Measurements from ENCODE around the gene TMEM175.

Gene TMEM175

DNA sequence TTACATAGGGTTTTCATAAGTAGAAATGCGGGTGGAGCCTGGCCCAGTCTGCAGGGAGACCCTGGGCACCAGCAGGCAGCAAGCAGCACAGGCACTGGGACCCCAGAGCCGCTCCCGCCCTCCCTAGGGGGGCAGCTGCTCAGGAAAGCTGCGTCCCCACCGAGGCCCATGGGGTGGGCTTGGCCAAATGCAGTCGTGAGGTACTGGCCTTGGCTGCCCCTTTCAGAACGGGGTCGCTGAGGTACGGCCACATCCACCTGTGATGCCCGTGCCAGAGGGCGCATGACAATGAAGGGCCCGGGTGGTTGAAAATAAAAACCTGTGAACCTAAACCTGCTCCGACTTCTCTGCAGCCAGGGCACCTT, 16.7 kb downstream of the TMEM175 start:
- DNase-seq, result no peak

- no peak for DNase-seq
Measured at GRCh38 chr4:949656-950055, 17.4 kb downstream of the TMEM175 start.

- DNase-seq, result no peak
Measured at GRCh38 chr4:950136-951020, 18.1 kb downstream of the TMEM175 start.

GRCh38 chr4:951186-951585, 18.9 kb downstream of the TMEM175 start:
- DNase-seq, result no peak

DNA sequence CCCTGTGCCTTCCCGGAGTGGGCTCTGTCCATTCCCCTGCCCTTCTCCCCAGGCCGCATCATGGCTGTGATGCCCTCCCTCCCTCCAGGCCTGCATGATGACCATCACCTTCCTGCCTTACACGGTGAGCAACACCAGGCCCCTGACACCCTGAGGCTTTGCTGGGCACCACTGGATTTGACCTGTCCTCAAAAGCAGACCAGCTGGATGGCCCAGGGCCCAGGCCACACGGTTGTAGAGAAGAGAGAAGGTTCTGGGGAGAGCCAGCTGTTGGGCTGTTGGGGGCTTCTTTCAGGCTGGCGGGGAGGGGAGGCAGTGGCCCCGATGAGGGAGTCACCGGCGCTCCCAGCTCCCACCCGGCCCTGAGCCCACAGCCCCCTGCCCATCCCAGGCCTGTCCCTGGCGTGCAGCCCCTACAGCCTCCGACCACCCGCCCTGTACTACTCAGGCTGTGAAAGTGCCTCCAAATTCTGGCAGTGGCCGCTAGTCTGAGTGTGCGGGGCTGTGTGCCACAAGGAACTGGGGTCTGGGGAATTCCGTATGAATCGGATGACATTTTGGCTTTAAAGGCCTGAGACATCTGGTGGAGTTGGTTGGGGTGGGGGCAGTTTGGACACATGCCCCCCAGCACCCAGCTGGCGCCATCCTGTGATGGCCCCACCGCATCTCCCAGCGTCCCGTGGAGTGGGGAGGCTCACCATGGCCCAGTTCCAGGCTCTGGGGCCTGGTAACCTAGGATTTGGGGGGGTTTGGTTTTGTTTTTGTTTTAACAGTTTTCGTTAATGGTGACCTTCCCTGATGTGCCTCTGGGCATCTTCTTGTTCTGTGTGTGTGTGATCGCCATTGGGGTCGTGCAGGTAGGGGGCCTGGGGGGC, 19.6 kb downstream of the TMEM175 start:
- DNase-seq, result no peak

- no peak for DNase-seq
Measured at GRCh38 chr4:952881-953573, 20.8 kb downstream of the TMEM175 start.

GRCh38 chr4:953574-953915, 21.3 kb downstream of the TMEM175 start:
- DNase-seq, result no peak

DNA sequence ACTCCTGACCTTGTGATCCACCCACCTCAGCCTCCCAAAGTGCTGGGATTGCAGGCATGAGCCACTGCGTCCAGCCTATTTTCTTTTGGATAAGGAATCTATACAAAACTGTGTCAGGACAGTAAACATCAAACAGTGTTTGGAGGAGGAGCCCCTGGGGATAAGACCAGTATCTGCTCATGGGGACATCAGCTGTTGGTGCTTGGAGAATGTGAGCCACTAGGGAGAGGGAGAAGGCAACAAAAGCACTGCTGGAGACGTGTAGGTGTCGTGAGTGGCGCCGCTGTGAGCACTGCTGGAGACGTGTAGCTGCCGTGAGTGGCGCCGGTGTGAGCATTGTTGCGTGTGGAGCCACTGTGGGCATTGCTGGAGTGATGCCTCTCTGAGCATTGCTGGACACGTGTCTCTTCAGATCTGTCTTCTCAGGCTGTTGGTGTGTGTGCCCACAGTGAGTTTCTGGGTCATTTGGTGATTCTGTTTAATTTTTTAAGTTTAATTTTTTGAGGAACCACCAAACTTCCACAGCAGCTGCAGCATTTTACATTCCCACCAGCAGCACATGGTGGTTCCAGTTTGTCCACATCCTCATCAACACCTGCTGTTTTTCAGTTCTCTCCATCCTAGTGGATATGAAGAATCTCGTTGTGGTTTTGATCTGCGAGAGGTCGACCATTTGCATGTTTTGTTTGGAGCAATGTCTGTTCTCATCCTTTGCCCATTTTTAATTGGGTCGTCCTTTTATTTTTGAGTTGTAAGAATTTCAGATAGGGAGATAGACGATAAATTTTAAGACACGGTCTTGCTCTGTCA, 22.2 kb downstream of the TMEM175 start:
- DNase-seq, result no peak

DNA sequence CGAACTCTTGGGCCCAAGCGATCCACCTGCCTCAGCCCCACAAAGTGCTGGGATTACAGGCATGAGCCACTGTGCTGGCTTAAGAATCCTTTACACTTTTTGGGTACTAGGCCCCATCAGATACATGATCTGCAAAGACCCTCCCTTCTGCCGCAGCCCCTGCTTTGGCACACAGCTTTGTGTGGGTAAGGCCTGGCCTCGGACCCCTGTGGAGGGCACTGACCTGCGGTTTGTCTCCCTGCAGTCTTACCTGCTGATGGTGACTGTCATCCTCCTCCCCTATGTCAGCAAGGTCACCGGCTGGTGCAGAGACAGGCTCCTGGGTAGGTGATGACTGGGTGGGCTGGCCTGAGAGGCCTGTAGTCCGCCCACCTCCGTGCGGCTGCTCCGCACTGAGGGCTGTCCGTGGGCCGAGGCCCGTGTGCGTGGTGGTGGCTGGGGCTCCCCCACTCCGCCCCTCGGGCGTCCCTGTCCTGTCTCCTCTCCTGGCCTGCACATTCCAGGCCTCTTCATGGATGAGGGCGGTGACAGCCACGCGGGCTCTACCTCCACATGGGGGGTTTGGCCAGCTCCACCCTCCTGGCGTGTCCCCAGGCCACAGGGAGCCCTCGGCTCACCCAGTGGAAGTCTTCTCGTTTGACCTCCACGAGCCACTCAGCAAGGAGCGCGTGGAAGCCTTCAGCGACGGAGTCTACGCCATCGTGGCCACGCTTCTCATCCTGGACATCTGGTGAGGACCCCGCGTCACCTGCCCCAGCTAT, 23.1 kb downstream of the TMEM175 start:
- no peak for DNase-seq

DNA sequence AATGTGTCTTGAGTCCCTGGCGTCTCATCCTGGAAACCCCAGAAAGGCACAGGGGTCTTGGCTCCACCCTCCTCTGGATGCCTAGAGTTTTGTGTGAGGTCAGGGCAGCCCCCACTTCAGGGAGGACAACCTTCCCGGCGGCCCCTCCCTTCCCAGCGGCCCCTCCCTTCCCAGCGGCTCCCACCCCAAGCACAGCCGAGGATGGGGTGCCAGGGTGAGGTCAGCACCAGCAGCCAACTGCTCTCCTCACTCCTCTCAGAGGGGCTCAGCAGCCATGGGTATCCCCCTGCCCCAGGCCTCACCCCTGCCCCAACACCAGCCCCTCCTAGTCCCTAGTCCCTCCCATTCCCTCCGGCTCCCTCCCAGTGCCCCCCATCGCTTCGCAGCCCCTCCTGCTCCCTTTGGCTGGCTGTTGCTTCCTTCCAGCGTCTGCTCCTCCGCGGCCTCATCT, 23.7 kb downstream of the TMEM175 start:
- no peak for DNase-seq

DNA sequence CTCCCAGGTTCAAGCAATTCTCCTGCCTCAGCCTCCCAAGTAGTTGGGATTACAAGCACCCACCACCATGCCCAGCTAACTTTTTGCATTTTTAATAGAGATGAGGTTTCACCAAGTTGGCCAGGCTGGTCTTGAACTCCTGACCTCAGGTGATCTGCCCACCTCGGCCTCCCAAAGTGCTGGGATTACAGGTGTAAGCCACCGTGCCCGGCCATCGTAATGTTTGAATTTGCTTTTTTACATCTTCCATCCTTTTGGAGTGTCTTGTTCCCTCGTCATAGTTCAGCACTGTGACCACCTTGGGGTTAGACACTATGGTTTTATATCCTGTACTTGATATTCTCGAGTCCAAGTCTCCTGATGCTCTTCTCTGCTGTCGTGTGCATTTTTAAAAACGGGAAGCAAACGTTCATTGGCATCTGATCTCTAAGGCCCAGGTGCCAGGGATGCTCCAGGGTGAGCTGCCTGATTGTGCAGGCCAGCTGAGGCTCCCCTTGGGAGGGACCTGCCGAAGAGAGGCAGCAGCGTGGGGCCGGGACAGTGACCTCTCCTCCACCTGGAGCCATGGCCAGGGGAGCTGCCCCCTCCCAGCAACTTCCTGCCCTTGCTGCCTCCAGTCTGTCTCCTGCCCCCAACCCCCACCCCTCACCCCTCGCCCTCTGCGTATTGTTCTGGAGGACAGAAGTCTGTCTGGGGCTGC, 24.4 kb downstream of the TMEM175 start:
- DNase-seq, result no peak

DNA sequence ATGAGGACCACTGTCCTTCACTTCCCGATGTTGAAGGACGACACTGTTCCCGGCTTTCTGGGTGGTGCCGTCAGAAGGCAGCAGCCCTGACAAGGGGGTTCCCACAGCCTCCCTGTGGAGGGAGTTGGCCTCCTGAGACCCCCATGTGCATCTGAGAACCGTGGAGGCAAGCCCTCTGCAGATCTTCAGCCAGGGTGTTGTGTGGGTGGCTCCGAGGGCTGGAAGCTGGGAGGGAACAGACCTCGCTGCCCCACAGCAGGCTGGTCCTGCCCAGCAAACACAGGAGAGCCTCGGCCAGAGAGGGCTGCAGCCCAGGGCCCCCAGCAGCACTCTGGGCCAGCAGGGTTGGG, 24.9 kb downstream of the TMEM175 start:
- no peak for DNase-seq

GRCh38 chr4:957581-958313, 25.5 kb downstream of the TMEM175 start:
- DNase-seq, result no peak

- no peak for DNase-seq
Measured at GRCh38 chr4:958314-958665, 26.0 kb downstream of the TMEM175 start.

- DNase-seq, result no peak
Measured at GRCh38 chr4:958696-959337, 26.6 kb downstream of the TMEM175 start.

DNA sequence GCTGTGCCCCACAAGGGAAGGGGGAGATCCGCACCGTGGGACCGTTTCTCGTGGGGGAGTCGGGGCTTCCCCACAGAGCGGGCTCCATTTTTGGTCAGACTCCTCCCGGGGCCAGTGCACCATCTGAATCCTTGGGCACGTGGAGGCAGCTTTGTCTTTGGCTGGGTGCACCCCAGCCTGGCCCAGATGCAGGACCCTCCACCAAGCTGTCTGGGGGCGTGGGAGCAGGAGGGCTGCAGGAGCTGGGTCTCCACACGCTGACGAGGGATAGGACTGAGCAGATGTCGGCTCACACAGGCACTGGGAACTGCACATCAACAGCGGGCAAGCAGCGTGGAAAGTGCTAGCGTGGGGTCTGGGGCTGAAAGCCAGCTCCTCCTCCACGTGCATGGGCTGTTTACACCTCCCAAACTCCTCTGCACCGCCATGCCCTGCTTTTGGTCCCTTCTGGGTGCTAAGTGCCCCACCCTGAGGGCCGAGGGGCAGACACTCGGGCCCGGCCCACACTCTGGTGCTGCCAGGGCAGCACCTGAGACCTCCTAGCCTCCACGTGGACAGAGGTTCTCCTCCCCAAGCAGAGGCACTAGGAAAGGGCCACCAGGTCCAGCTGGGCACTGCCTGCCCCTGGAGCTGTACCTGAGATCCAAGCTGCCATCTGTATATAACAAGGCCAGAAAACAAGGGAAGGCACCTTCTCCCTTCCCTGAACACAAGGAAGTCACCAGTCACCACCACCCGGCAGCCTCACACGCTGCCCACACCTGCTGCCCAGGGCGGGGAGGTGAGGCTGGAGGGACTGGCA, 27.3 kb downstream of the TMEM175 start:
- DNase-seq, result no peak

GRCh38 chr4:960140-960635, 27.9 kb downstream of the TMEM175 start:
- DNase-seq, result no peak

DNA sequence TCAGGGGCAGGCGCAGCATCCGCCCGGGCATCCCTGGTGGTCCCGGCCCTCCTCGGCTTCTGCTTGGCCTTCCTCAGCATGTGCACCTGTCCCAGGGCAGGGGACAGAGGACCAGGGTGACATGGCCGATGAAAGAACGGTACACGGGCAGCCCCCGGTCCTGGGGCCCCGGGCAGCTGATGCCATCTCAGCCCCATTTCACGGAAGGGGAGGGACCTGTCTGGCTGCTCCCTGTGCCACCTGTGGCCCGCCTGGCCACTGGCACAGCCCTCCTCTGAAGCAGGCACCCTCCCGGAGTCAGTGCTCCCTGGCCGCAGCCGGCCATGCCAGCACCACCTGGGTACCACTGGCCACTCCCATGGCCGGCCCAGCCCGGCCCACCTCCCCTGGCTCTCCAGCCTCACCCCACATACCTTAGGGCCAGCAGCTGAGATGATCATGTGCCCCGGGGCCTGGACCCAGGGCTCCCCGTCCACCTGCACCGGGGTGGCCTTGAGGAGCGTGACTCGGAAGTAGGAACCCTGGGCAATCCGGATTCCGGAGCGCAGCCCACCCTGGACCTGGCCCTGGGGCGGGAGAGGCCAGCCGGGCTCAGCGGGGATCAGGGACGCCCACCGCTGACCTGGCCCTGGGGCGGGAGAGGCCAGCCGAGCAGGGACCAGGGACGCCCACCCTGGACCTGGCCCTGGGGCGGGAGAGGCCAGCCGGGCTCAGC, 28.5 kb downstream of the TMEM175 start:
- DNase-seq, result no peak

All from NCI-H1436 treated with DMSO at 0.1 percent for 48 hours (cell line).